ENCODE measurements around the gene MSI2. TPM values are rescaled to one million over a fixed set of nuclear protein-coding genes. Genes with fewer than 3 reads are reported as not detected.

The MSI2 gene
- total RNA-seq, 1 donor from 2014 or later, result 60.6 TPM

DNA sequence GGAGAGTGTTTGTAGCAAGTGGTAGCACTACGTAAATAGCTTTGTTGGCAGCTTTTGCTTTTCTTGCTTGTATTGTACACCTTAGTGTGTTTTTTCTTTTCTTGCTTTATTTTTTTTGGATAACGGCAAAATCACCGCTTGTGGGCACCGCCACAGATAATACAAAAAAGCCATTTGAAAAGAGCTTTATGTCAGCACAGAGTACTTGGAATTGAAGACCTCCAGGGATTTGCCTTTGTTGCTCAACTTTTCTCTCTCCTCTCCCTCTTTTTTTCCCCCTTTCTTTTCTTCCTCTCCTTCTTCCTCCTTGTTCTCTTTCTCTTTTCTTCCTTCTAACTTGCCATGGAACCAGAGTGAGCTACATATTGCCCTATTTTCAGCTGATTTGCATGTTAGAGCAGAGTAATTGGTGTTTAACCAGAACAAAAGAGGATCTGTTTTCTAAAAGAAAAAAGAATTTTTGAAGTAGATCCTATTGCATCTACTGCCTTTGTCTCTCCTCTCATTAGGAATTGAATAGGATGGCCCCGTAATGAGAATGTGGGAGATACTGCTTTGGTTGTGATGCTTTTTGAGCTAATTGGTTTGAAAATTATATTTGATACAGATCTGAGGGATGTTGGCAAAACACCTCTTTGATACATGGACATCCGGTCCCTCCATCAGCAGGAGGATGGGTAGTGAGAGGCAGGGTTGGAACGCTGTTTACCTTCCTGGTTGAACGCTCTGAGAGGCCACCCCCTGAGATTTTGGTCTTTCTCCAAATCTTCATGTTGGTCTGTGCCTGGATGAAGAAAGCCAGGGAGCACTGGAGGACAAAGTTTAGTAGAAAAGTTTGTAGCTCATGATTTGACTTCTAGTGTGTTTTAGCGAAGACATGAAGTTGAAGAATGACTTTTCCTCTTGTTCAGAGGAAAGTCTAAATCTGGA is 85.6 kb downstream of the MSI2 start:
- peaks cover 8% of the 10 kb centered on the region for H3K36me3 Mint-ChIP-seq (ENCODE audit: low read depth, unreplicated experiment)
- no peaks in the 10 kb centered on the region for H3K27me3 Mint-ChIP-seq (ENCODE audit: unreplicated experiment)
- DNase-seq (ENCODE audit: low spot score), result no peak
- no peak overlapping the region for H3K4me3 Mint-ChIP-seq (ENCODE audit: unreplicated experiment)
- TF ChIP-seq, protein P1, sequence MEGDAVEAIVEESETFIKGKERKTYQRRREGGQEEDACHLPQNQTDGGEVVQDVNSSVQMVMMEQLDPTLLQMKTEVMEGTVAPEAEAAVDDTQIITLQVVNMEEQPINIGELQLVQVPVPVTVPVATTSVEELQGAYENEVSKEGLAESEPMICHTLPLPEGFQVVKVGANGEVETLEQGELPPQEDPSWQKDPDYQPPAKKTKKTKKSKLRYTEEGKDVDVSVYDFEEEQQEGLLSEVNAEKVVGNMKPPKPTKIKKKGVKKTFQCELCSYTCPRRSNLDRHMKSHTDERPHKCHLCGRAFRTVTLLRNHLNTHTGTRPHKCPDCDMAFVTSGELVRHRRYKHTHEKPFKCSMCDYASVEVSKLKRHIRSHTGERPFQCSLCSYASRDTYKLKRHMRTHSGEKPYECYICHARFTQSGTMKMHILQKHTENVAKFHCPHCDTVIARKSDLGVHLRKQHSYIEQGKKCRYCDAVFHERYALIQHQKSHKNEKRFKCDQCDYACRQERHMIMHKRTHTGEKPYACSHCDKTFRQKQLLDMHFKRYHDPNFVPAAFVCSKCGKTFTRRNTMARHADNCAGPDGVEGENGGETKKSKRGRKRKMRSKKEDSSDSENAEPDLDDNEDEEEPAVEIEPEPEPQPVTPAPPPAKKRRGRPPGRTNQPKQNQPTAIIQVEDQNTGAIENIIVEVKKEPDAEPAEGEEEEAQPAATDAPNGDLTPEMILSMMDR (IDR thresholded peaks at IDR 0.05; ENCODE audit: unreplicated experiment), result no peak
- H3K4me1 Mint-ChIP-seq (ENCODE audit: unreplicated experiment), result no peaks in the 10 kb centered on the region
- H3K27ac Mint-ChIP-seq (ENCODE audit: unreplicated experiment), result no peak overlapping the region
- H3K9me3 Mint-ChIP-seq (ENCODE audit: unreplicated experiment), result no peaks in the 10 kb centered on the region

DNA sequence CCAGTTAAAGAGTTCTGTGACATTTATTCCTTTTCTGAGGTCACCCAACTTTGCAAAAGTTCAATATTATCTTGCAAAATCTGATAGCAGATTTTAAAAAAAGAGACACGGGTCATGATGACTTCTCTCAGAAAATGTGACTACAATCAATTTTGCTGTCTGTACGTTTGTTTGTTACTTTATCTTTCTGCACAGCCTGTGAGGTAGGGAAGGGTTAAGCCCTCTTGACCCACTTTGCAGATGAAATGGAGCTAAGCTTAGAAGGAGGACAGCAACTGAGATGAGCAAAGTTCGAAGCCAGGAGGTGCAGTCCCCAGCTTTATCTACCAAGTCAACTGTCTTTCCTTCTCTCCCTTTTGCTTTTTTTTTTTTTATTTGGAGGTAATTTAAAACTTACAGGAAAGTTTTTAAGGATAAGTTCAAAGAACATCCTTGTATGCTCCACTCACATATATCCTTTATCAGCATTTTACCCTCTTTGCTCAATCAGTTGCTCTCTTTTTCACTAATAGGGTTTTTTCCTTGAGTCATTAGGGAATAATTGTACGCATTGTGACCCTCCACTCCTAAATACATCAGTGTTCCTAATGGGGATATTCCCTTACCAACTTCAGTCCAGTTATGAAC is 86.8 kb downstream of the MSI2 start:
- Mint-ChIP-seq H3K9me3 (ENCODE audit: unreplicated experiment) (no peaks in the 10 kb centered on the region), H3K27me3 (ENCODE audit: unreplicated experiment) (no peaks in the 10 kb centered on the region), H3K36me3 (ENCODE audit: low read depth, unreplicated experiment) (peaks cover 12% of the 10 kb centered on the region), H3K4me1 (ENCODE audit: unreplicated experiment) (no peaks in the 10 kb centered on the region), H3K4me3 (ENCODE audit: unreplicated experiment) (no peak overlapping the region), H3K27ac (ENCODE audit: unreplicated experiment) (no peak overlapping the region)
- no peak for DNase-seq (ENCODE audit: low spot score)
- TF ChIP-seq, protein P1 (IDR thresholded peaks at IDR 0.05; ENCODE audit: unreplicated experiment), result no peak

DNA sequence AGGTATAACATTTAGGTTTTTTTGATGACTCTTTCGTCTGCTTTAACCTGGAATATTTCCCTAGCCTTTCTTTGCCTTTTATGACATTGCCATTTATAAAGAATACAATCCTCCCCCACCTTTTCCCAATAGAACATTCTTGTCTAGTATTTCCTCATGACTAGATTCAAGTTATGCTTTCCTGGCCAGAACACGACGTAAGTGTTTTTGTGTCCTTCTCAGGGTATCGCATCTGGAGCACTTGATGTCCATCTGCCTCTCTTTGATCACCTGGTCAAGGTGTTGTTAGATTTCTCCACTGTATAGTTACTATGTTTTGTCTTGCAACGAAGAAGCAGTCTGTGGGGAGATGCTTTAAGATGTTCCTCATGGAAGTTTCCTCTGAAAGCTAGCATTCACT is 87.4 kb downstream of the MSI2 start:
- no peak for DNase-seq (ENCODE audit: low spot score)

DNA sequence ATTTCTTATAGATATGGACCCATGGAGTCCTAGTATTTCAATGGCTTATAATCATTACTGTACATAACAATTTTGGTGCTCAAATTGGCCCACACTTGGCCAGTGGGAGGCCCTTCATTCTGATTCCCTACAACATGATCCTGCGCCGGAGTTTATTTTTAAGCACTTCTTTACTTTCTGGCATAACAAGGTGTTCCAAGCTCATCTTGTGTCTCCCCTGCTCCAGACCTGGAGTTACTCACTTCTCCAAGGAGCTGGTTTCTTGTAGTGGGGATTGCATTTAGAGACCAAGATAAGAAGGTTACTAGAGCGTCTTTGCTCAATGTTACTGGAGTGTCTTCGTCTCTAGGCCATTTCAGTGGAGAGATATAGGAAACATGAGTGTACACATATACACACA is 87.9 kb downstream of the MSI2 start:
- Mint-ChIP-seq H3K36me3 (ENCODE audit: low read depth, unreplicated experiment) (peaks cover 20% of the 10 kb centered on the region), H3K4me1 (ENCODE audit: unreplicated experiment) (no peaks in the 10 kb centered on the region), H3K27ac (ENCODE audit: unreplicated experiment) (no peak overlapping the region), H3K9me3 (ENCODE audit: unreplicated experiment) (no peaks in the 10 kb centered on the region), H3K4me3 (ENCODE audit: unreplicated experiment) (no peak overlapping the region), H3K27me3 (ENCODE audit: unreplicated experiment) (no peaks in the 10 kb centered on the region)
- no peak for DNase-seq (ENCODE audit: low spot score)
- TF ChIP-seq, protein P1 (IDR thresholded peaks at IDR 0.05; ENCODE audit: unreplicated experiment), result no peak

More for the DNA sequence above, 87.4 kb downstream of the MSI2 start:
- Mint-ChIP-seq H3K4me3 (ENCODE audit: unreplicated experiment) (no peak overlapping the region), H3K27me3 (ENCODE audit: unreplicated experiment) (no peaks in the 10 kb centered on the region), H3K36me3 (ENCODE audit: low read depth, unreplicated experiment) (peaks cover 17% of the 10 kb centered on the region), H3K27ac (ENCODE audit: unreplicated experiment) (no peak overlapping the region), H3K9me3 (ENCODE audit: unreplicated experiment) (no peaks in the 10 kb centered on the region), H3K4me1 (ENCODE audit: unreplicated experiment) (no peaks in the 10 kb centered on the region)
- TF ChIP-seq, protein P1 (IDR thresholded peaks at IDR 0.05; ENCODE audit: unreplicated experiment), result no peak

Data from endothelial cell (in vitro differentiated cells).